ENCODE measurements around the gene UBE2L5.

UBE2L5 gene

GRCh38 chr13:30477346-30478195 is 55.3 kb downstream of the UBE2L5 start:
- no peak for DNase-seq (ENCODE audit: low read depth in 3 of 3)
